ENCODE results near the gene GTF2B. TPM values are rescaled to one million over a fixed set of nuclear protein-coding genes. Genes with fewer than 3 reads are reported as not detected.
"Not testable (repeated sequence)": the region's sequence is repeated elsewhere in the genome, so short reads cannot be mapped to it uniquely, and the experiment has no call there.

GTF2B gene
- total RNA-seq, 1 donor, result 31.5 TPM

DNA sequence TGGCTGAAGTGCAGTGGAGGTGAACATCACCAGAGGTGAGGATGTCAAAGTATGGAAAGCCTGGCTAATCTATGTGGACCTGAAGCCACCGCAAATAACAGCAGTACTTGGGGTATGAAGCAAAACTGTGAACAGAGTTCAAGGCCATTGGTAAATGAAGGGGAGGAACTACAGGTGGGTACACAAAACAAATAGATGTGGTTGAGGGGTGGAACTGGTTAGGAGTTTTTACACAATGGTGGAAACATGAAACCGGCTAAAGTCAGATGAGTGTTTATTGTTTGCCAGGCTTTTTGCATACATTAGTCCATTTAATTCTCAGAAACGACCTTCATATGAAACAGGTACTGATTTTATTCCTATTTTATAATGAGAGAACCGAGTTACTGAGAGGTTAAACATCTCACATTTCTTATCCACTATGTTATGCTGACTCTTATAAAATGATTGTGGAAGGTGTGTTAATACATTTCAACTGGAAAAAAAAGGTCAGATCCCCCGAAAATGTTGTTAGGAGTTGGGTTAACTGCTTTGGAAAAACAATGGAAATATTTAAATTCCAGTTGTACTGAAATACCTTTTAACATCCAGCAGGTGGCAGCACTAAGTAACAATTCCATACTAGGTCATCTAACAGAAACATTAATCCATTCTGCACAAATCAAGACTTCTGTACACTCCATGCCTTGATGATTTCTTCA, 44.3 kb upstream of the GTF2B start:
- no peaks in the 10 kb centered on the region for H3K4me1 ChIP-seq (ENCODE audit: insufficient read depth, low read length)
- TF ChIP-seq, protein P1, sequence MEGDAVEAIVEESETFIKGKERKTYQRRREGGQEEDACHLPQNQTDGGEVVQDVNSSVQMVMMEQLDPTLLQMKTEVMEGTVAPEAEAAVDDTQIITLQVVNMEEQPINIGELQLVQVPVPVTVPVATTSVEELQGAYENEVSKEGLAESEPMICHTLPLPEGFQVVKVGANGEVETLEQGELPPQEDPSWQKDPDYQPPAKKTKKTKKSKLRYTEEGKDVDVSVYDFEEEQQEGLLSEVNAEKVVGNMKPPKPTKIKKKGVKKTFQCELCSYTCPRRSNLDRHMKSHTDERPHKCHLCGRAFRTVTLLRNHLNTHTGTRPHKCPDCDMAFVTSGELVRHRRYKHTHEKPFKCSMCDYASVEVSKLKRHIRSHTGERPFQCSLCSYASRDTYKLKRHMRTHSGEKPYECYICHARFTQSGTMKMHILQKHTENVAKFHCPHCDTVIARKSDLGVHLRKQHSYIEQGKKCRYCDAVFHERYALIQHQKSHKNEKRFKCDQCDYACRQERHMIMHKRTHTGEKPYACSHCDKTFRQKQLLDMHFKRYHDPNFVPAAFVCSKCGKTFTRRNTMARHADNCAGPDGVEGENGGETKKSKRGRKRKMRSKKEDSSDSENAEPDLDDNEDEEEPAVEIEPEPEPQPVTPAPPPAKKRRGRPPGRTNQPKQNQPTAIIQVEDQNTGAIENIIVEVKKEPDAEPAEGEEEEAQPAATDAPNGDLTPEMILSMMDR (IDR thresholded peaks at IDR 0.05; ENCODE audit: extremely low read depth, low read depth, low read length), result peak; percentile 68
- H3K4me3 ChIP-seq (ENCODE audit: insufficient read depth, low read length), result no peak overlapping the region
- peak; percentile 63 for DNase-seq (ENCODE audit: insufficient read length, low spot score, missing footprints)
- H3K27ac ChIP-seq (ENCODE audit: low read depth, low read length), result no peak overlapping the region
- H3K27me3 ChIP-seq (ENCODE audit: insufficient read depth, low read length), result no peaks in the 10 kb centered on the region
- no peaks in the 10 kb centered on the region for H4K20me1 ChIP-seq (ENCODE audit: insufficient read depth, low read length)
- peaks cover 18% of the 10 kb centered on the region for H3K36me3 ChIP-seq (ENCODE audit: insufficient read depth, low read length)
- H2AFZ ChIP-seq (ENCODE audit: low read length), result no peak overlapping the region
- H3K79me2 ChIP-seq (ENCODE audit: insufficient read depth, low read length), result no peaks in the 10 kb centered on the region
- no peak overlapping the region for H3K4me2 ChIP-seq (ENCODE audit: insufficient read depth, low read length)
- no peaks in the 10 kb centered on the region for H3K9me3 ChIP-seq (ENCODE audit: low read depth, low read length)

DNA sequence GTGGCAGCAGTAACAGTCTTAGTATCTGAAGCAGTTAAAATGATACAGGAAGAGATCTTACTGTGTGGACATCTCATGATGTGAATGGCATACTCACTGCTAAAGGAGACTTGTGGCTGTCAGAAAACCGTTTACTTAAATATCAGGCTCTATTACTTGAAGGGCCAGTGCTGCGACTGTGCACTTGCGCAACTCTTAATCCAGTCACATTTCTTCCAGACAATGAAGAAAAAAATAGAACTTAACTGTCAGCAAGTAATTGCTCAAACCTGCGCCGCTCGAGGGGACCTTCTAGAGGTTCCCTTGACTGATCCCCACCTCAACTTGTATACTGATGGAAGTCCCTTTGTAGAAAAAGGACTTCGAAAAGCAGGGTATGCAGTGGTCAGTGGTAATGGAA, 38.8 kb upstream of the GTF2B start:
- H3K36me3 ChIP-seq (ENCODE audit: insufficient read depth, low read length); H3K4me3 ChIP-seq (ENCODE audit: insufficient read depth, low read length); H3K9me3 ChIP-seq (ENCODE audit: low read depth, low read length); H3K27ac ChIP-seq (ENCODE audit: low read depth, low read length); DNase-seq (ENCODE audit: insufficient read length, low spot score, missing footprints); H3K4me1 ChIP-seq (ENCODE audit: insufficient read depth, low read length); H3K27me3 ChIP-seq (ENCODE audit: insufficient read depth, low read length); H3K79me2 ChIP-seq (ENCODE audit: insufficient read depth, low read length); H3K4me2 ChIP-seq (ENCODE audit: insufficient read depth, low read length); H4K20me1 ChIP-seq (ENCODE audit: insufficient read depth, low read length); H2AFZ ChIP-seq (ENCODE audit: low read length): not testable (repeated sequence)

DNA sequence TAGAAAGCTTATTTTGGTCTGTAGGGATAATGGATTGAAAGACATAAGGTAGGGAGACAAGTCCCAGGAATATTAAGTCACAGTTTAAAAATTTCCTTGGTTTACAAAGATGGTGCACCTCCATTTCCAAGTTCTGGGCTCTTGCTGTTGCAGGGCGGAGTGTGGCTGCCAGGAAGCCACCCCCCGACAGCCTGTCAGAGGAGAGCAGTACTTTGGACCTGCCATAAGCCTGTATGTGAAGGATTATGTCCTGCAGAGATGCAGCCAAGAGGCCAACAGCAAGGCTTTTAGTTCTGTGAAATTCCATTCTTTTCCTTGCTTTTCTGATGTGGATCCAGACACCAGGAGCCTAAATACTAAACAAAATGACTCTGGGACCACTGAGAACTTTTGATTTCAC, 31.9 kb upstream of the GTF2B start:
- no peaks in the 10 kb centered on the region for H4K20me1 ChIP-seq (ENCODE audit: insufficient read depth, low read length)
- H3K27ac ChIP-seq (ENCODE audit: low read depth, low read length), result no peak overlapping the region
- H3K27me3 ChIP-seq (ENCODE audit: insufficient read depth, low read length), result no peaks in the 10 kb centered on the region
- no peak for DNase-seq (ENCODE audit: insufficient read length, low spot score, missing footprints)
- H3K4me3 ChIP-seq (ENCODE audit: insufficient read depth, low read length), result no peak overlapping the region
- H3K79me2 ChIP-seq (ENCODE audit: insufficient read depth, low read length), result no peaks in the 10 kb centered on the region
- no peaks in the 10 kb centered on the region for H3K36me3 ChIP-seq (ENCODE audit: insufficient read depth, low read length)
- TF ChIP-seq, protein P1 (IDR thresholded peaks at IDR 0.05; ENCODE audit: extremely low read depth, low read depth, low read length), result no peak
- no peaks in the 10 kb centered on the region for H3K4me1 ChIP-seq (ENCODE audit: insufficient read depth, low read length)
- H2AFZ ChIP-seq (ENCODE audit: low read length), result no peak overlapping the region
- no peak overlapping the region for H3K4me2 ChIP-seq (ENCODE audit: insufficient read depth, low read length)
- peaks cover 2% of the 10 kb centered on the region for H3K9me3 ChIP-seq (ENCODE audit: low read depth, low read length)

DNA sequence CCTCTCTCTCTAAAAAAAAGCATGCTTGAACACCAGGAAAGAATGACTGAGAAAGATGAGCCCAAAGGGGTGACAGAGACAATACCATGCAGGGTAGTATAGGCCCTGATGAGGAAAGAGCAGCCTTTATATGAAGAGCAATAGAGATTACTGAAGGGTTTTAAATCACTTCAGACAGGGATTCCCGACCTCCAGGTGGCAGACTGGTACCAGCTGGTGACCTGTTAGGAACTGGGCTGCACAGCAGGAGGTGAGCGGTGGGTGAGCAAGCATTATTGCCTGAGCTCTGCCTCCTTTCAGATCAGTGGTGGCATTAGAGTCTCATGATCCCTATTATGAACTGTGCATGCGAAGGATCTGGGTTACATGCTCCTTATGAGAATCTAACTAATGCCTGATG, 30.8 kb upstream of the GTF2B start:
- no peak for DNase-seq (ENCODE audit: insufficient read length, low spot score, missing footprints)
- Histone ChIP-seq H3K4me2 (ENCODE audit: insufficient read depth, low read length) (no peak overlapping the region), H2AFZ (ENCODE audit: low read length) (no peak overlapping the region), H3K4me1 (ENCODE audit: insufficient read depth, low read length) (no peaks in the 10 kb centered on the region), H4K20me1 (ENCODE audit: insufficient read depth, low read length) (no peaks in the 10 kb centered on the region), H3K79me2 (ENCODE audit: insufficient read depth, low read length) (no peaks in the 10 kb centered on the region), H3K36me3 (ENCODE audit: insufficient read depth, low read length) (no peaks in the 10 kb centered on the region), H3K27me3 (ENCODE audit: insufficient read depth, low read length) (no peaks in the 10 kb centered on the region), H3K27ac (ENCODE audit: low read depth, low read length) (no peak overlapping the region), H3K9me3 (ENCODE audit: low read depth, low read length) (peaks cover 2% of the 10 kb centered on the region), H3K4me3 (ENCODE audit: insufficient read depth, low read length) (no peak overlapping the region)
- TF ChIP-seq, protein P1 (IDR thresholded peaks at IDR 0.05; ENCODE audit: extremely low read depth, low read depth, low read length), result no peak

Measured in osteoblast (primary cell).